Measurements from ENCODE around the gene PLEKHO2.
A peak's percentile ranks its signal among the peaks of the same experiment; 100 is the strongest.
"Not testable (repeated sequence)": the region's sequence is repeated elsewhere in the genome, so short reads cannot be mapped to it uniquely, and the experiment has no call there.

Gene PLEKHO2, protein sequence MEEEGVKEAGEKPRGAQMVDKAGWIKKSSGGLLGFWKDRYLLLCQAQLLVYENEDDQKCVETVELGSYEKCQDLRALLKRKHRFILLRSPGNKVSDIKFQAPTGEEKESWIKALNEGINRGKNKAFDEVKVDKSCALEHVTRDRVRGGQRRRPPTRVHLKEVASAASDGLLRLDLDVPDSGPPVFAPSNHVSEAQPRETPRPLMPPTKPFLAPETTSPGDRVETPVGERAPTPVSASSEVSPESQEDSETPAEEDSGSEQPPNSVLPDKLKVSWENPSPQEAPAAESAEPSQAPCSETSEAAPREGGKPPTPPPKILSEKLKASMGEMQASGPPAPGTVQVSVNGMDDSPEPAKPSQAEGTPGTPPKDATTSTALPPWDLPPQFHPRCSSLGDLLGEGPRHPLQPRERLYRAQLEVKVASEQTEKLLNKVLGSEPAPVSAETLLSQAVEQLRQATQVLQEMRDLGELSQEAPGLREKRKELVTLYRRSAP

DNA sequence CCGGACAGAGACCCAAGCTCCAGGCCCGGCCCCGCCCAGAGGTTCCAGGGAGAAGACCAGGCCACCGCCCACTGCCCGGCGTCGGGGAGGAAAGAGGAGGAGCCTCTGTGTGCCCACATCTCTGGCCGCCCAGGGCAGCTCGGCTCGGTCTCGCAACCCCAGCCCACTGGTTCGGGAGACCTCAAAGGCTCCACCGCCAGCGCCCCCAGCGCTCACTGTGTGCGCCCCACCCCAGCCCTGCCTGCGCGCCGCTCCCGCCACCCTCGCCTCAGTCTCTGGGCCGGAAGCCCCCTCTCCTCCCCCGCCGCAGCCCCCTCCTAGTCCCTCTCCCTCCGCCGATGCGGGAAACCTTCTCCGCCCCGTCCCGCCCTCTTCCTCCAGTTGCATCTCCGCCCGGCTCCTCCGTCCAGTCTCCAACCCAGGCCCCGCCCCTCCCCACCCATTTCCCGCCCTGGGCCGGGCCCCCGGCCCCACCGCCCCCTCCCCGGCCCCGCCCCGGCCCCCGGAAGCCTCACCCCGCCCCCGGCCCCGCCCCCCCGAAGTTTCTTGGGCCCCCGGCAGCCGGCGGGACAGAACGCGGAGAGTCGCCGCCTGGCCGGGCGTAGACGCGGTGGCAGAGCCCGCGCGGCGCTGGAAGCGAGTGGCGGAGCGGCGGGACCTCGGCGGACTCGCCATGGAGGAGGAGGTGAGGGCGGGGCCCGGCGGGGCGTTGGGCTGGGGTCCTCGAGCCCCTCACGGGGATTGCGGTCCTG is at the start of gene PLEKHO2:
Gene PLEKHO2 (plus strand): TSS at position 572 of the 752 bp plus-strand sequence. CDS start 102 bp downstream, at position 674.
- peak; percentile 91 for DNase-seq

DNA sequence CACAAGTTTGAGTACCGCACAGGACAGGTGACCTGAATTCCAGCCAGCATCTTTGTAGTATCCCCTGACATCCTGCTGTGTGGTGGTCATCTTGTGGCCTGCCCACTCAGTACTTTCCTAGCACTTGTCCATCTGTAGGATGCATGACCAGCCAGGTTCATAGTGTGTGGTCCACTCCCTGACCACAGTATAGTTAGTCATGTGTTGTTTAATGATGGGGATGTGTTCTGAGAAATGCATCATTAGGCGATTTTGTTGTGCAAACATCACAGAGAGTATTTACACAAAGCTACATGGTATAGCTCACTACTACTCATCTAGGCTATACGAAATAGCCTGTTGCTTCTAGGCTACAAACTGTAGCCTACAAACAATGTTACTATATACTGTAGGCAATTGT is 49.4 kb upstream of the PLEKHO2 start:
- DNase-seq: no peak

DNA sequence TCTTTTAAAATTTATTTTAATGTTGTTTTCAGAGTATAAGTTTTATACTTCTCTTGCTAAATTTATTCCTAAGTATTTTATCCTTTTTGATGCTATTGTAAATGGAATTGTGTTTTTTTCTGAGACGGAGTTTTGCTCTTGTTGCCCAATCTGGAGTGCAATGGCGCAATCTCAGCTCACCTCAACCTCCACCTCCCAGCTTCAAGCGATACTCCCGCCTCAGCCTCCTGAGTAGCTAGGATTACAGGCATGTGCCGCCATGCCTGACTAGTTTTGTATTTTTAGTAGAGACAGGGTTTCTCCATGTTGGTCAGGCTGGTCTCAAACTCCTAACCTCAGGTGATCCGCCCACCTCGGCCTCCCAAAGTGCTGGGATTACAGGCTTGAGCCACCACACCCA is 46.4 kb upstream of the PLEKHO2 start:
- DNase-seq: not testable (repeated sequence)

DNA sequence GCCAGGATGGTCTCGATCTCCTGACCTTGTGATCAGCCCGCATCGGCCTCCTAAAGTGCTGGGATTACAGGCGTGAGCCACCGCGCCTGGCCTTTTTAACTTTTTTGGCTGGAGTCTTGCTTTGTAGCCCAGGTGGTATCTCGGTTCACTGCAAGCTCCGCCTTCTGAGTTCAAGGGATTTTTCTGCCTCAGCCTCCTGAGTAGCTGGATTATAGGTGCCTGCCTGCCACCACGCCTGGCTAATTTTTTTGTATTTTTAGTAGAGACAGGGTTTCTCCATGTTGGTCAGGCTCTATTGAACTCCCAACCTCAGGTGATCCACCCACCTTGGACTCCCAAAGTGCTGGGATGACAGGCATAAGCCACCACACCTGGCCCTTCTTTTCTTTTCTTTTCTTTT is 45.8 kb upstream of the PLEKHO2 start:
- DNase-seq: not testable (repeated sequence)

DNA sequence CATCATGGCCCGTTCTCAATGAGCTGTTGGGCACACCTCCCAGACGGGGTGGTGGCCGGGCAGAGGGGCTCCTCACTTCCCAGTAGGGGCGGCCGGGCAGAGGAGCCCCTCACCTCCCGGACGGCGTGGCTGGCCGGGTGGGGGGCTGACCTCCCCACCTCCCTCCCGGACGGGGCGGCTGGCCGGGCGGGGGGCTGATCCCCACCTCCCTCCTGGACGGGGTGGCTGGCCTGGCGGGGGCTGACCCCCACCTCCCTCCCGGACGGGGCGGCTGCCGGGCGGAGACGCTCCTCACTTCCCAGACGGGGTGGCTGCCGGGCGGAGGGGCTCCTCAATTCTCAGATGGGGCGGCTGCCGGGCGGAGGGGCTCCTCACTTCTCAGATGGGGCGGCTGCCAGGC is 42.8 kb upstream of the PLEKHO2 start:
- not testable (repeated sequence) for DNase-seq

DNA sequence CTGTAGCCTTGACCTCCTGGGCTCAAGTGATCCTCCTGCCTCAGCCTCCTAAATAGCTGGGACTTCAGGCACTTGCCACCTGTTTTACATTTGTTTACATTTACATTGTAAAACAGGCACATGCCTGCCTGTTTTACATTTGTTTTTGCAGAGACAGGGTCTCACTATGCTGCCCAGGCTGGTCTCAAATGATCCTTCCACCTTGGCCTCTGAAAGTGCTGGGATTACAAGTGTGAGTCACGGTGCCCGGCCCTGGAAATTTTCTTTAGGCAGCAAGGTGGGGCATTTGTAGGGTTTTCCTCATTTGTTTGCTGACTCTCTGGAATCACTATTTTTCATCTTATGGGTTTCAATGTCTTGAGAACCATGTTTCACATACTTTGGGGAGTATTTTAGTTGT is 41.2 kb upstream of the PLEKHO2 start:
- no peak for DNase-seq

DNA sequence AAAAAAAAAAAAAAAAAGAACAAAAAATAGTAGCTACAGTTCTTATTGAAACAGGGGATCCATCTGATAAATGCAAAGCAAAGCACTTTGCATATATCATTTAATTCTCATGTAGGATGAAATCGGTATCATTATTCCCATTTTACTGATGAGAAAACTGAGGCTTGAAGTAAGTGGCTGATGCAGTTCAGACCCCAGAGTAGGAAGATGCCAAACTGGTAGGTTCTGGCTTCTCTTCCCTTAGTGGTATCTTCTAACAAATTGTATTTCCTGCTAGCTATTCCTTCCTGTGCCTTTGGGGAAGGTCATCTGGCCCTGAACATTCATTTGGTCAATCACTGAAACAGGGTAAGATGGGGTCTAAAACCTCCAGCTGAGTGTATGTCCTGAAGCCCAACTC is 38.2 kb upstream of the PLEKHO2 start:
- DNase-seq: no peak

DNA sequence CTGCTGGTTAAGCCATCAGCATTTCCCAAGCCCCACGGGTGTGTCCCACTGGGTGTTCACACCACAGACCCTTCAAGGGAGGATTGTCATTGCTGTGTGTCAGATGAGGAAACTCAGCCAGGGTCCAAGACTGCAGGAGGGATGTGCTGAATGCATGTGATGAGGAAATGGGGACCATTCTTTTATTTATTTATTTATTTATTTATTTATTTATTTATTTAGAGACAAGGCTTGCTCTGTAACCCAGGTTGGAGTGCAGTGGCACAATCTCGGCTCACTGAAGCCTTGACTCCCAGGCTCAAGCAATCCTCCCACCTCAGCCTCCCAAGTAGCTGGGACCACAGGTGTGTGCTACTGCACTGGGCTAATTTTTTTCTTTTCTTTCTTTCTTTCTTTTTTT is 37.1 kb upstream of the PLEKHO2 start:
- no peak for DNase-seq

DNA sequence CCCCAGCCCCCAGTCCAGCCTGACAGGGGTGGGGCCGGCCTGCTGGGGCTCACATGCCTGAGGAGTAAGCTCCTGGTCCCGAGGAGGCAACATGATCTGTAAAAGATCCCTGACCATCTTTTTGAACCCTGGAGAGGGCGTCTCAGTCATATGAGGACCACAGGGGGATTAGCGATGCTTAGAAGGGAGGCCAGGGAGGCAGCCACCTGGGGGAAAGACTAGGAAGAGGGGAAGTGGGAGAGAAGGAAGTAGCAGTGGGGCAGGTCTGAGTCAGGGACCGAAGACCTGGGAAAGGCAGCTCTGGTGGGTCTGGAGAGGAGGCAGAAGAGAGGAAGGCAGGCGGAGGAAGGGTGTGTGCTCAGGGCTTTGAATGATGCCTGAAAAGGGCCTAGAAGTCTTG is 35.2 kb upstream of the PLEKHO2 start:
- no peak for DNase-seq

DNA sequence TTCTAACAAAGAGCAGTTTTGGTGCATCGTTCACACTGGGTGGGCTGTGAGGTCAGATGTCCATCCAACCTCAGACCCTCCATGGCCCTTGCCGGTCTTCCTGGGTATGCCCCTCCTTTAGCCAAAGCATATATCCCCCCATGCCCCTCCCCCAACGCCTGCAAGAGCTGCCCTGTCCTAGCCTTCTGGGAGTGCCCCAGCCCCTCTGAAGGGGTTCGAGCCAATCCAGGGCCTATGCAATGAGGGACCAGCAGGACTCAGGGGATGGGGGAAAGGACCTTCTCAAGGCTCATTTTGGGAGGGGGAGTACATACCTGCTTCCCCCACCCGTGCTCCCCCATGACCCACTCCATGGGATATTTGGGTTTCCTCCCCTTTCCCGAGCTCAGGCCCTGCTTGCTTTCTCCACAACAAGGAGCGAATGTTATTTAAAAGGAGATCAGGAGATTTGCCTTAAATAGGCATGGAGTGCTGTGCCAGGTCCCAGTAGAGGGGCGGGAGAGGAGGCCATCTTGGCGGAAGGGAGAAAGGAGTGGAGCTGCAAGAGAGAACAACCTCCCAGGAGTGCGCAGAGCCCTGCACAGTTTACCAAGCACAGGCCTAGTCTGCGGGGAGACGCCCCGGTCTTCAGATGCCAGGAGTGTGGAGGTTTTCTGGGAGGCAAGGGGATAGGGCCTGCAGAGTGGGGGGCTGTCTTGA is 34.5 kb upstream of the PLEKHO2 start:
- no peak for DNase-seq

DNA sequence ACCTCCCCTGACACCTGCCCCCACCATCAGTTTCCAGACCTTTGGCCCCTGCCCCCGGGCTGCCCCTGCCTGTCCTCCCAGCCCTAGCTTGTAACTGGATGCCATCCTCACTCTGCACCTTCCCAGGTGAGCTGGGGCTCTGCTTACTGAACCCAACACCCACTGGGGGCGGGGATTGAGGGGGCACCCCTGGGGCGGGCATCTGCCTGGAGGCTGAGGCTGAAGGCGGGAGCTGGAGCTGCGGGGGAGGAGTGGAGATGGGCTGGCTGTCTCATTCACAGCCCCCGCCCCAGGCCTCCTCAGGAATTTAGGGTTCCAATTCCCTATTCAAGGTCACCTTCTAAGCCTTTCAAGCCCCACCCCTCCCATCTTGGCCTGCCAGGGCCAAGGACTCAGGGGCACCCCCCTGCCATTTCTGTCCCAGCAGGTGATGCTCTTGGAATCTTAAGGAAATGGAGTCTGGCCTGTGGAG is 33.9 kb upstream of the PLEKHO2 start:
- no peak for DNase-seq

DNA sequence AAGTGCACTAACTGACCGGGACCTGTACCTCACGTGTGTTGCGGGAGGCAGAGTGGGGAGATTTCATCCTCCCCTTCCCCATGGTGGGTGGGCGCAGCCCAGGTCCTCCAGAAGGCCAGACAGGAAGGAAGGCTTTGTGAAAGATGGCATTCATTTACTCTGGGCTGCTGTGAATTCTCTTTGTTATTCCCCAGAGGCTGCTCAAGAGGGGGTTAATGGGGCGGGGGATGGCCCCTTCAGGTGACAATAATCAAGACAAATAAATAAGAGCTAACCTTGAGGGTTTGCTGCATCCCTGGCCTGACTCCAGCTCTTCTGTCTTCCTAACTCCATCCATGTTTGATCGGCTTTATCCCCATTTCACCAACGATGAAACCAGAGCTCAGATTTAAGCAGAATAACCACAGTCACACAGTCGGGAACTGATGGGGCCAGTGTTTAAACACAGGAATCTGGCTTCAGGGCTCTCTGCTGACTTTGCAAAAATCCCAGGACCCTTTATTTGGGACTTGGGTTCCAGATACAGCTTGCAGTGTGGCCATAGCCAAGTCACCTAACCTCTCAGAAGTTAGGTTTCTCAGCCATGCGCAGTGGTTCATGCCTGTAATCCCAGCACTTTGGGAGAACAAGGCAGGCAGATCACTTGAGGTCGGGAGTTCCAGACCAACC is 32.8 kb upstream of the PLEKHO2 start:
- DNase-seq: no peak

DNA sequence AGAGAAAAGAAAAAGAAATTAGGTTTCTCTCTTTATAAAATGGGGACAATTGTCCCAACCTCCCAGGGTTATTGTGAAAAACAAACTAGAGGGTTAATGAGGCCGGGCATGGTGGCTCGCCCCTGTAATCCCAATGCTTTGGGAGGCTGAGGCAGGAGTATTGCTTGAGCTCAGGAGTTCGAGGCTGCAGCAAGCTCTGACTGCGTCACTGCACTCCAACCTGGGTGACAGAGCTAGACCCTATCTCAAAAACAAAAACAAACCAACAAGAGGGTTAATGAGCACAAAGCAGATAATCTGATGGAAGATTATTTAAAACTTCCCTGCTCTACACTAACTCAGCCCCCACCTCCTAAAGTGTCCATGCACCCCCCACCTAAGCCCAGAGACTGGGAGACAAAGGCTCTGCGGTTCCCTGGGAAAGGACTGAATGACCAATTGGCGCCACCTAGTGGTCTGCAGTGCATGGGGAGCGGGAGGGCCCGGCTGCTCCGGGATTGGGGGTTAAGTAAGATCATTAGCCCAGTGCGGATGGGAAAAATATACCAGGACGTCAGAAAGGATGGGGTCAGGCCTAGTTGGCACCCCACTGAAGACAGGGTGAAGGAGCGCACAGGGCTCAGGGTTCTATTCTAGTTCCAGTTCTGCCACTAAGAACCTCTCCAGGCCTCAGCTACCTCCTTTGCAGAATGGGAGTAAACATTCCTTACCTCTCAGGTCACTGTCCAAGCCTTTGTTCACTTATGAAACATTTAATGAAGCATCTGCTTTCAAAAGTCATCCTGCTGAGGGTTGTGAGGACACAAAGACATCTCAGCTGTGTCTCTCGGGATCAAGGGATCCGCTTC is 31.8 kb upstream of the PLEKHO2 start:
- peak; percentile 18 for DNase-seq

DNA sequence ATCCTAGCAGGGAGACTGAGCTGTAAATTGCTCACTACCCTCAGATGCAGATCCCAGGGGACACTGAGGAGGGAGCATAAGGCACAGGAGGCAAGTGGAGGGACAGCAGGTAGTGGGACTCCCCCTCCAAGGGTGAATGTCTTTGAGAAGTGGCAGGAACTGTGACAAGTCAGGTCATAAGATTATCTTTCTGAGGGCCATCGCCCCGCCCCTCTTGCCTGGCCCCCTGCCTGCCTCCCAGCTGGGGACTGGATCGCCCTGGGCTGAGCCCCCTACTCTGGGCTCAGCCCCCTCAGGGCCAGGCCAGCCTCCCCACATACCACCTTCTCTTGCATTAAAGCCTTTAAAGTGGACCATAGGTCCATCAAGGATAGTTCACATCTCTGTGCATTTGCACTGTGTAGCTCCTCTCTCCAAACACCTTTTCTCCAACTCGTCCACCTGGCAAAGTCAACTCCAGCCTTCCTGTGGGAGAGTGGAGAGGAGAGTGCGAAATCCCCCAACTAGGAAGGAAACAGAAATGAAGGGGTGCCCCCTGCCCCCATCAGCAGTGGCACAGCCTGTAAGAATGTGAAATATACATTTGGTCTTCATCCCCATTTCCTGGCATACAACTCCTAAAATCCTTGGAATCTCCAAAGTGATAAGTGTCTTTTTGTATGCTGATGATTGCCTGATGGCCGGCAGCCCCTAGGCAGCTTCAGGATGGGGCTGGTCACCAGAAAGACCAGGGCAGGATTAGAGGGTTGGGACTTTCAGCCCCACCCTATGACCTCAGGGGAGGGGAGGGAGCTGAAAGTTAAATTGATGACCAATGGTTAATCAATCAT is 31.0 kb upstream of the PLEKHO2 start:
- DNase-seq: no peak

DNA sequence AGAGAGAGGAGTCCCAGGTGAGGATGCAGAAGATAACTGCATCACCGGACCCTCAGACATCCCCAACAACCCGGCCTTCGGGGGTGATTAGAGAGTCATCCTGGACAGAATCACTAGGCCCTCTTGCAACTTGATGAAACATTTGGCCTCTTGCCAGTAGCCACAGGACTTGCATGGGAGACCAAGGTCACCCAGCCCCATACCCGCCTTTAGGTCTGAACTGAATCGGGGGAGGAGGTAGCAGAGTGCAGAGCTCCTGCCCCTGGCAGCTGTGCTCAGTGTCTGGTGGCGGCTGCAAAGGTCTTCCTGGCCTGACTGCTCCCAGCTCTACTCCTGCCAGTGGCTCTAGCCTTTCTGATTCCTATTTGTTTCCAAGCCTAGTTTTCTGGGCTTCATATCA is 28.6 kb upstream of the PLEKHO2 start:
- no peak for DNase-seq

DNA sequence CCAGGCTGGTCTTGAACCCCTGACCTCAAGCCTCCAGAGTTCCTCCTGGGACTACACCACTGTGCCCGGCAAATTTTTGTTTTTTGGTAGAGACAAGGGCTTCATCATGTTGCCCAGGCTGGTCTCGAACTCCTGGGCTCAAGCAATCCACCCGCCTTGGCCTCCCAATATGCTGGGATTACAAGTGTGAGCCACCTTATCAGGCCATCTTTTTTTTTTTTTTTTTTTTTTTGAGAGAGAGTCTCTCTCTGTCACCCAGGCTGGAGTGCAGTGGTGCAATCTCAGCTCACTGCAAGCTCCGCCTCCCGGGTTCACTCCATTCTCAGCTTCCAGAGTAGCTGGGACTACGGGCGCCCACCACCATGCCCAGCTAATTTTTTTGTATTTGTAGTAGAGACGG is 27.4 kb upstream of the PLEKHO2 start:
- DNase-seq: not testable (repeated sequence)

DNA sequence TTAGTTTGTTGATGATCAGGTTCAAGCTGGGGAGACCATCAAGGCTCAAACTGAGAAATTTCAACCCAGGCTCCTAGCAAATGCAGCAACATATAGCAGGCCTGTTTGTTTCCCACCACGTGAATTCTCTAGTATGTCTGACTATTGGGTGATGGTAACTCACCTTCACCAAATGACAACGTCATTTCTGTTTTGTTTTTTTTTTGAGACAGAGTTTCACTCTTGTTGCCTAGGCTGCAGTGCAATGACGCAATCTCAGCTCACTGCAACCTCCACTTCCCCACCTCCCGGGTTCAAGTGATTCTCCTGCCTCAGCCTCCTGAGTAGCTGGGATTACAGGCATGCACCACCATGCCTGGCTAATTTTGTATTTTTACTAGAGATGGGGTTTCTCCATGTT is 26.8 kb upstream of the PLEKHO2 start:
- DNase-seq: not testable (repeated sequence)

DNA sequence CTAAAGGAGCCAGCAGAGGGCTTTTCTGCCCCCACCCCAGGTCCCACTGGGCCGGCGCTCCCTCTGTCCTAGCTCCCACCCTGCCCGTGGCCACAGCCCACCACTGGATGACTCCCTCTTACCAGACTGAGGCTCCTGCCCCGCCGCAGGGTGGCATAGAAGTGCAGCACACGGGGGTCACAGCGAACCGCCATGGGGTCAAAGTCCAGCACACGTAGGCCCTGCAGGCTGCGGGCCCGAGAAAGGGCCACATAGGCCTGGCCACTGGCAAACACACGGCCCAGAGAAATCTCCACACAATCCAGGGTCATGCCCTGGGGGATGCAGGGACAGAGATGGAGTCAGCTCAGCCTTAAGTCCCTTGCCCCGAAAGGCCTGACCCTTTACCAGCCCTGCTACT is 25.3 kb upstream of the PLEKHO2 start:
- DNase-seq: no peak

DNA sequence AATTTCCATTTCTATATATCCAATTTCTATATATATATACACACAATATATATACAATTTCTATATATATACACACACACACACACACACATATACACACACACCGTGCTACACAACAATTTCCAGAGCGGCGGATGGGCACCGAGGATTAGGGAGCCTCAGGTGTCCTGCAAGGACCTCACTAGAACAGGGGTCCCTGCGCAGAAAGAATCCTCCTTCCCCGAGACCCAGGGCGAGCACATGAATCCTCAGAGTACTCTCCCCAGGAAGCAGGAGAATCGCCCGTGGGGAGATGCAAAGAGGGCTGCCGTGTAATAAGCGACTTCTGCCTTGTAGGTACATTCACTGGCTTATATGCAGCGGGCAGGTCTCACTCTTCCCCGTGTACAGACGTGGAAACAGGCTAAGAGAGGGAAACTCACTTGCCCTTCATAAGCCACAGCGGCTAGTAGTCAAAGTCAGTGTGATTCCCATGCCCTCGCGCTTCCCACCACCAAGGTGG is 16.7 kb upstream of the PLEKHO2 start:
- no peak for DNase-seq

DNA sequence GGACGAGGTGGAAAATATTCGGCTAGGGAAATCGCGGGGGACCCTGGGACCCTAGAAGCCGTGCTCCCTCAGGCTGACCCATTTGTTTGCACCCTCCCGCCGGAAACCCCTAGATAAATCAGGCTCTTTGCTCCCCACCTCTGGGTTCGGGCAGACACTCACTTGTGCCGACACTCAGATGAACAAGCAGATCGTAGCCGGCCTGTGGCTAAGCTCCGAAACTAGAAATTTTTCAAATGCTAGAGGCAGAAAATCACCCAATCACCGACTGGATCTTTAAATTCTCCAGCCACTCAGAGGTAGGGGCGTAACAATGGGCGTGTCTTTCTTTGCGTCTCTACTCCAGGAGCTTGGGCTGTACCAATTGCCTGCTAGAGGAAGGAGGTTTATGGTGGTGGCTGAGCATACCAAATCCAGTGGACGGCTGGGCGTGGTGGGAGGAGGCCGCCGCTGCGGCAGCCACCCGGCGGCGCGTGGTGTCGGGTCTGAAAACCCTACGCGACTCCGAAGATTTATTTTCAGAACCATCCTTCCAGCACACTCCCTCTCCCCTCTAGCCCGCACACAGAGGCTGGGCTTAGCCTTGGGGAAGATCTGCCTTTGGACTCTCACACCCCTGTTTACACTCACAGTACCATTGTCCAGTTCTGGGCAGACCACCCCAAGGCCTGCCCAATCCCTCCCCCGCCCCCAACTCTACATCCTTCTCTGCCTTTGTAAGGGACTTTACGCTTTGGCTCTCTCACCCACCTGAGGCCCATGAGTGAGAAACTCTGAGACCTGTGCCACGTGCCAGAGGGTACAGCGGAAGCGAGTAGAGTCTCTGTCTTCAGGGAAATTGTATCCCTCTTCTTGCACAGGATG is 16.1 kb upstream of the PLEKHO2 start, which contains the start of gene PIF1:
Gene PIF1 (minus strand): TSS at position 217 of the 864 bp plus-strand sequence. CDS start 1,312 bp downstream, outside the sequence.
- peak; percentile 96 for DNase-seq

Measured in GF-D8 (cell line).